Measurements from ENCODE around the gene TAL1.
"Not testable (repeated sequence)": the region's sequence is repeated elsewhere in the genome, so short reads cannot be mapped to it uniquely, and the experiment has no call there.

The TAL1 gene

DNA sequence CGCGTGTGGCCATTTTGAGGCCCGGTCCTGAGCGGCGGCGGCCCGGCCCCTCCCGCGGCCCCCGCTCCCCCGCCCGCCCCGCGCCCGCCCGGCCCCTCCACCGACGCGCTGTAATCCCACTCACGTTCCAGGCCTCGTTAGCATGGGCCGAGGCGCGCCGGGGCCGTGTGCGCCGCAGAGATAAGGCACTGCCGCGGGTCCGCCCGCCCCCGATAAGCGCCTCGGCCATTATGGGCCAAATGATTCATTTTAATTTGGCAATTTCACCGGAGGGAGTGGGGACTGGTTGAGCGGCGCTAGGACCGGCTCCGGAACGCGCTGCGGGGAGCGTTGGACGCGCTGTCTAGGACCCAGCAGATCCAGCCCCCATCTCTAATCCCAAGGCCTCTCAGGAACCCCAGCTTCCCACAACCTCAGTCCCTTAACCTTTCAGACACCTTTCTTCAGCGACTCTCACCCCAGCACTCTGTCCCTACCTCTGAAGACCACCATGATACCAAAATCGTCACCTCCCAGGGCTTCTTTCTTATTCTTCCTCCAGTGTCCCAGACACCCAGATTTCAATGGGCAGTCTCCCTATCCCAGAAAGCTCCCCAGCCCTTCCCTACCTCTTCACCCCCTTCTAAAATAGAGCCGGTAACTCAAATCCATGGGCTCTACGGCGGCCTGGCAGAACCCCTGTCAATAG, at the start of gene TAL1:
TAL1 (minus strand) TSS at position 39 of the 688 bp plus-strand sequence. CDS start 6,337 bp downstream, outside the sequence.
- DNase-seq: no peak

DNA sequence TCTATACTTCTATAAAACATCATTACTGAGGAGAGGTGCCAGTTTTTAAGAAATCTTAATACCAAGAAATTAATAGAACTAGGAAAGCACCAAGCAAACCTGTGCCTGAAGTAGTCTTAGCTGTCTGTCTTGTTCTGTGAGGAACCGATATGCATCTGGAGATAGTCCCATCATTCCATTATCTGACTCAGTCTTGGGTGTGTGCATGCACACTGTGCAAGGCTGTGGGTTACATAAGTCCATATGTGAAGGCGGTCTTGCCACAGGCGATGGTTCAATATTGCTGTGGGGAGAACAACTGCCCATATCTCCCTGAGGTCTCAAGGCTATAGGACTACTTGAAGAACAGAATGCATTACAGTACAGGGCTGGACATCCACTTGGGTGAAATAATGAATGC, 48.1 kb upstream of the TAL1 start:
- DNase-seq: no peak

DNA sequence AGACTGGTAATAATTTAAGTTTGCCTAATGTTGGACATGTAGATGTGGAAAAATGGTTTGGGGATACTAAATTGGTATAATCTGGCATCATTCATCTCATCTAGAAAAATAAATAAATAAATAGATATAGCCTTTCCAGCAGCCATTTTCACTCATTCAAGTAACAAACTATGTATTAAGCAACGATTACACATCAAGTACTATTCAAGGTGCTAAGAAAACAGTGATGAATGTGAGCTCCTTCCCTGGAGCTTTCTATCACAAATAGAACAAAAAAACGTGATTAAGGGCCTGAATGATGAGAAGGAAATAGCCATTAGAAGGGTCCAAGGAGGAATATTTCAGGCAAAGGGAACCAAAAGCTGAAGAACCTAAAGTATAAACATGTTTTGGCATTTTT, 44.8 kb upstream of the TAL1 start:
- no peak for DNase-seq

DNA sequence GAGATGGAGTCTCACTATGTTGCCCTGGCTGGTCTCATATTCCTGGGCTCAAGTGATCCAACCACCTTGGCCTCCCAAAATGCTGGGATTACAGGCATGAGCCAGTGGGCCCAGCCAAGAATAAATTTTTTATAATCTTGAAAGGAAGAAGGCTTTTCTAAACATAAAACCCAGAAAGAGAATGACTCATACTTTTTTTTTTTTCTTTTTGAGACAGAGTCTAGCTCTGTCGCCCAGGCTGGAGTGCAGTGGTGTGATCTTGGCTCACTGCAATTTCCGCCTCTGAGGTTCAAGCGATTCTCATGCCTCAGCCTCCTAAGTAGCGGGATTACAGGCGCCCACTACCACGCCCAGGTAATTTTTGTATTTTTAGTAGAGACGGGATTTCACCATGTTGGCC, 43.8 kb upstream of the TAL1 start:
- DNase-seq: not testable (repeated sequence)

DNA sequence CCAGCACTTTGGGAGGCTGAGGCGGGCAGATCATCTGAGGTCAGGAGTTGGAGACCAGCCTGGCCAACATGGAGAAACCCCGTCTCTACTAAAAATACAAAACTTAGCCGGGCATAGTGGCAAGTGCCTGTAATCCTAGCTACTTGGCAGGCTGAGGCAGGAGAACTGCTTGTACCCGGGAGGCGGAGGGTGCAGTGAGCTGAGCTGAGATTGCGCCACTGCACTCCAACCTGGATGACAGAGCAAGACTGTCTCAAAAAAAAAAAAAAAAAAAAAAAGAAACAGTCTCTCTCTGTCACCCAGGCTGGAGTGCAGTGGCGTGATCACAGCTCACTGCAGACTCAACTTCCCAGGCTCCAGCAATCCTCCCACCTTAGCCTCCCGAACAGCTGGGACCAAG, 33.5 kb upstream of the TAL1 start:
- DNase-seq: not testable (repeated sequence)

DNA sequence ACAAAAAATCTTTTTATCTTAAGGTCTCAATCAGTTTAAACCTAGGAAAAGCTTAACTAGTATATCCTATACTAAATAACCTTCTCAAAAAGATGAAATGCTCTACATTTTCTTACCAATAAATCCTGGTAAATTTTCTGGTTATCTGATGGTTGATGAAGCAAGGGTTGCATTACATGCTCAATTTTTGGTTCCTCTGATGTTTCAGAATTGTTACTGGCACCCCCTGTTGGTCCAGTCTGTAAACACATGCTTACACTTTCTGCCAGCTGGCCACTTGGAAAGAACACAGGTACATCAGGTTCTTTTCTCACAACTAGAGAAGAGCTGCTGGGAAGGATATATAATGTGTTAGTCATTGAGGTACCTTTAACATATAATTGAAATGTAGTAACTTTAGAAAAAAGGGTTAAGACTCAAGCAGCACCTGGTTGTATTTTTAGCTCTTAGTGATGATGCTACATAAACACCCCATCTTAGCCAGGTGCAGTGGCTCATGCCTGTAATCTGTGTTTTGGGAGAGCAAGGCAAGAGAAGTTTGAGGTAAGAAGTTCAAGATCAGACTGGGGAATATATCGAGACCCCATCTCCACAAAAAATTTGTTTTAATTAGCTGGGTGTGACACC, 30.9 kb upstream of the TAL1 start:
- no peak for DNase-seq

DNA sequence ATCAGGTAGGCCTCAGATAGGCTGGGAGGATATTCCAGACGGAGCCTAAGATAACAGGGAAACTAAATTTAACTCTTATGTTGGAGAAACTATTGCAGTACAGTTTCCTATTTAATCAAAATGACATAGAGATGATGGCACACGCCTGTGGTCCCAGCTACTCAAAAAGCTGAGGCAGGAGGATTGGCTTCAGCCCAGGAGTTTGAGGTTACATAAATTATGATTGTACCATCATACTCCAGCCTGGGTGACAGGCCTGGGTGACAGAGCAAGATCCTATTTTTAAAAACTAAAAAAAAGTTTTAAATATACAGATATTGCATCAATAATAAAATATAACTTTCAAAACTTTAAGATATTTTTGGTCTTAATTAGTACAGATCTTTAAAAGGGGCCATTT, 25.2 kb upstream of the TAL1 start:
- no peak for DNase-seq

DNA sequence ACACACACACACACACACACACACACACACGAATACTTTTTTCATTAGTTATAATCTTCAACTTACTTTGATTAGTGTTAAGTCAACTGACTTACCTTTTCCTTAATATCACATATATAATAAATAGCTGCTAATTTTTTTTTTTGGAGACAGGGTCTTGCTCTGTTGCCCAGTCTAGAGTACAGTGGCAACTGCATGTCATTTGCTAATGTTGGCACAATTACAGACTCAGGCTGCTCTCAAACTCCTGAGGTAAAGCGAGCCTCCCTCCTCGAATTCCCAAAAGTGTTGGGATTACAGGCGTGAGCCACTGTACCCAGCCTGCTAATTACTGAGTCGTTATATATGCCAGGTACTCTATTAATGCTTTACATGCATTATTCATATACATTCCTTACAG, 20.8 kb upstream of the TAL1 start:
- no peak for DNase-seq

DNA sequence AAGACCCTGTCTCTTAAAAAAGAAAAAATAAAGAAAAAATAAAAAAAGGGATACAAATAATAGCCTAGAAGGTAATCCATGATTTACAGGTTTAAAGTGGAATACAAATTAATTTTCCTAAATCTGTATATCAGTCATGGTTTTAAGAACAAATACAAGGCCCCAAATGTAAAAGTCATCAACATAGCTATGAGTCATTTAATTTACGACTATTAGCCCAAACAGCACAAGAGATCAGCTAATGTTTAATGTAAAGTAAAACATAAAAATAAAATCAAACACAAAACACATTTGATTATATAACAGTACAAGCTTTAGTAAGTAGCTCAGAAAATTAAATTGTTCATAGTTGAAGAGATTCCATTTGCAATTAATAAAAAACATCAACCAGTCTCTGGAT, 20.3 kb upstream of the TAL1 start:
- DNase-seq: no peak

DNA sequence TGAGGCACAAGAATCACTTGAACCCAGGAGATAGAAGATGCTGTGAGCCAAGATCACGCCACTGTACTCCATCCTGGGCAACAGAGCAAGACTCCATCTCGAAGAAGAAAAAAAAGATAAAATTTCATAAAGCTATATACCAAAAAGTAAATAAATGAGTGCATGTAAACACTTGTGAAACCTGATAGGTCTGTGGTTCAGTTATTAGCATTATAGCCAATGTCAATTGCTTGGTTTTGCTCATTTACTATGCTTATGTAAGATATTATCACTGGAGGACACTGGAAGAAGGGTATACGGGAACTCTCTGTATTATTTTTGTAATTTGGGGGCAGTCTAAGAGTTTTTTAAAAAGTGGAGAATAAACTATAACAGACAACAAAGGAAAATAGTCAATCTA, 17.7 kb upstream of the TAL1 start:
- DNase-seq: no peak

DNA sequence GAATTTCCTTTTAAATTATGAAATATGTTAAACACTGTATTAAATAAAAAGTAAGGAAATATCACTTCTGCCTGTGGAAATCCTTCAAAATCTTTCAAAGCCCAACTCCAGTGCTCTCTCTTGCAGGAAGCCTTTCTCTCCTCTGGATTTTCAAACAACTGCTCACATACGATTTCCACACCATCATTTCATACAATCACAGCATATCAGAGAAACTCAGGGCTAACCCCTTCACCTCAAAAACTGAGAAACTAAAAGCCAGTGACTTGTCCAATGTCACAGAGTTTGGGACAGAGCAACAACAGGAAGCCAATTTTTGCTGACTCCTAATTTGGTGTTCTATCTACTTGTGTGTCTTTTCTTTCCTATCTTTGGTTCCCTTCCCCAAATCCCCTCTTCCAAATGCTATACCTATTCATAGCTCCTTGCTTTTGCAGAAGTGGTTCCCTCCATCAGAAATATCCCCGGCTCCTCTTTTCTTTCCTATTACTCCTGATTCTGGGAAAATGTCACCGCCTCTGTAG, 12.4 kb upstream of the TAL1 start:
- DNase-seq: no peak

DNA sequence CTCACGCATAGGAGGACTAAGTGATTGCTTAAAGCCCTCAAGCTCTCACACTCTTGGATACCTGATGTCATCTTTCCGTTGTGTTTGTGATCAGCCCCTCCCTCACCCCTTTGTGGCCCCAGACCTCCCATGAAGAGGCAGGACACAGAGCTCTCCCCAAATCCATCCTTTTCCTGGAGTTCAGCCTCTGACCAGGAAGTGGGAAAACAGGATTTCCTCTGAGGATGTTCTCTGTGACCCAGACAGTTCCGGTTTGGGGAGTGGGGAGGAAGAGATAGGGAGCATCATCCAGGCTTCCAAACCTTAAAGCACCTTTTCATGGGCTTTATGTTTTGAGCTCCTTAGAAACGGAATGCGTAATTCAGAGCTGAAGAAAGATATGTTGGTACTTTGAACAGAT, 11.9 kb upstream of the TAL1 start:
- DNase-seq: no peak

DNA sequence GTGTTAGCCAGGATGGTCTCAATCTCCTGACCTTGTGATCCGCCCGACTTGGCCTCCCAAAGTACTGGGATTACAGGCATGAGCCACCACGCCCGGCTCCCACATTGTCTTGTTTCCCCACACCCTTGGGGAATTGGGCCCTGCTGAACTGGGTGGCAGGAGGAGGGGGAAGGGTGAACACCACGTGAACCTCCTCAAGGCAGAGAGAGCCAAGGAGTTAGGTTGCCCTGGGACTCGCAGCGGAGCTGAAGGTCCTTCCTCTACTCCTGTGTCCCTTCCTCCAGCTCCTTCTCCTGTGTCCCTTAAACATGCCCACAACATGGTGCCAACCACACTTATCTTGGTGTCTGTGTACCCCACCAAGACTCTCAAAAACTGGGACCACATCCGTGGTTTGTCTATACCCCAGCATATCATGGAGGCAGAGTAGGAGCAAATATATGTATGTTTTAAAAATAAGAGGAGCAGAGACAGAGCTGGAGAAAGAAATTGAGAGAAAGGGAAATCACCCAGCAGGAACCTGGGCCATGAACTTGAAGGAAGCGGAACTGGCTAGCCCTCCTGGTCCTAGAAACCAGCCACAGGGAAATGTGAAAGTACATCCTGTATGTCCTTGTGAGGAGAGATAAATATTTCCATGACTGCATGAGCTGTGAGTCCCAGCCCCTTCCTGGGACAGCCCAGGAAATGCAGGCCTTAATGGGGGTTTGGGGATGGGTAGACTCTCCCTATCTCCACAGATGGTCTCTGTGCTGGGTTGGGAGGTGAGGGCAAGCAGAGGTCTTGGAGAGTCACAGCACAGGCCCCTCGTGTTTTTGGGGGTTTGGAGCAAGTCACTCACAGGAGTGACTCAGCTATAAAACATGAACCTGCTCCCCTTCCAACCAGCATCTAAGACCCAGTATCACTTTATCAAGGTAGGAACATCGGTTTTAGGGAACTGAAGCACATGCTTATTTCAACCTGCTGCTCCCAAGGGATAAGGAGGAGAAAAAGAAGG, 9.4 kb upstream of the TAL1 start:
- DNase-seq: no peak

DNA sequence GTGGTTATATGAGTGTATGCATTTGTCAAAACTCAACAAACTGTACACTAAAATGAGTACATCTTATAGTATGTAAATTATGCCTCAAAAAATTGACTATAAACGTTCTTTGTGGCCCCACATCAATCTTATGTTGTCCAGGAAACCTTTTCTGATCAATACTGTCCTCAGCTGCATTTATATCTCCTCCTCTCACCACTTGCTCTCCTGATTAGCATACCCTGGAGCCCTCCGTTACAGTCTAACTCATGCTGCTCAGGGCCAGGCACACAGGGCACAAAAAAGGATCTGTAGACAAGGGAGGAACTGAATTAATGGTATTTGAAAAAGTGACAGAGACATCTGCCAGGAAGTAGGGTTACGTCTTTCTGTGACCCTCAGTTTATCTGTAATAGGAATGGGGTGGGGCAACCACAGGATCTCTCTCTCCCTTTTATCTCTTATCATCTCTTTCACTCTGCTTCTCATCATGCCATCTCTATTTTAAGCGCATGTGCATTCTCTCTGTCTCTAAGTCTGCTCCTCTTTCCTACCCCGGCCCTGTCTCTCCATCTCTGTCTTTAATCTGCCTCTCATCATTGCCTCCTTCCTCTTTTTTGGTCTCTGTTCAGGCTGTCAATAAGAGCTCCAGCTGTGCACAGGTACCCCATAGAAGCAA, 7.0 kb upstream of the TAL1 start:
- no peak for DNase-seq

DNA sequence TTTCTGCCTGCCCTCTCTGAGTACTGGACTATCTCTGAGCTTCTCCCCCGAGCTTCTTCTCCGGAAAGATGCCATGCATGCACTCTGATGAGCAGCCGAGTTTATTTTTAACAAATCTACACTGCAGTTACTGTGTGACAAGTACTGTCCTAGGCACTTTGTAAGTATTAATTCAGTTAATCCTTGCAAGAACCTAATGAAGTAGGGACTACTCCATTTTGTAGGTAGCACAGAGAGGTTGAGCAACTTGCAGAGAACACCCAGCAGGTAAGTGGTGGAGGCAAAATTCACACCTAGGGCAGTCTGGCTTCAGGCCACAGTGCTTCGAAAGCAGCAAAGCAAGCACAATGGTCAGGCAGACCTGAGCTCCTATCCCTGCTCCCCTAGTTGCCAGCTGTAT, 3.8 kb upstream of the TAL1 start:
- DNase-seq: no peak

DNA sequence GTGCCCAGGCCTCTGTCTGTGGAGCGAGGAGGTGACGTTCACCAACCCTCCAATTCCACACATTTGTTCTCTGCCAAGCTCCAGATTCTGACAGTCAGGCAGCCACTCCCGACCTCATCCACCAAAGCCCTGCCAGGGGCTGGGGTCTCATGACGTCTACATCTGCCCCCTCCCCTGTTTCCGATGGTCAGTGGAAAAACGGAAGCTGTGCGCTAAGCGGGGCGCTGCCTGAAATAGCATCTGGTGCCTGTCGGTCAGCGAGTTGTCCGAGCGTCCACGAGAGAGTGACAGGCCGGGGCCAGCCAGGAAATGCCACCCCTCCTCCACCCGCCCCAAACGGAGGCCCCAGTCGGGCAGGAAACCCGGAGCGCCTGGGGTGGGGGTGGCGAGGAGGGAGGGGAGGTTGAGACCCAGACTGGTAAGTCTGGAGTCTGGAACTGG, 3.2 kb upstream of the TAL1 start:
- no peak for DNase-seq

DNA sequence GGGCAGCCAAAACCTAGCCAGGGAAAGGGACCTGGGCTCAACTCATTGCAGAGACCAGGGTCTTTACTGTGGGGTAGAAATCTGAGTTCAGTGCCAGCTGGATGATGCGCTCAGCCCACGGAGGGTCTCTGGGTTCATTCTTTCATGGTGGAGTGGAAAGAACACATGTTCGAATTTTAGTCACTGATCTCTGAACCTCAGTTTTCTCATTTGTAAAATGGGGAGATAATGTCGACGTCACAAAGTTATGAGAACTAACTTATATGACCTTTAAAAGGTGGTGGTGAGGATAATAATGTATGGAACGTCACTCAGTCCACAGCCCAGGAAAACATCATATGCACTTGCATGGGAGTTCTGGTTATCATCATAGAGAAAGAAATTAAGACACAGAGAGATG, 1.2 kb upstream of the TAL1 start:
- no peak for DNase-seq

DNA sequence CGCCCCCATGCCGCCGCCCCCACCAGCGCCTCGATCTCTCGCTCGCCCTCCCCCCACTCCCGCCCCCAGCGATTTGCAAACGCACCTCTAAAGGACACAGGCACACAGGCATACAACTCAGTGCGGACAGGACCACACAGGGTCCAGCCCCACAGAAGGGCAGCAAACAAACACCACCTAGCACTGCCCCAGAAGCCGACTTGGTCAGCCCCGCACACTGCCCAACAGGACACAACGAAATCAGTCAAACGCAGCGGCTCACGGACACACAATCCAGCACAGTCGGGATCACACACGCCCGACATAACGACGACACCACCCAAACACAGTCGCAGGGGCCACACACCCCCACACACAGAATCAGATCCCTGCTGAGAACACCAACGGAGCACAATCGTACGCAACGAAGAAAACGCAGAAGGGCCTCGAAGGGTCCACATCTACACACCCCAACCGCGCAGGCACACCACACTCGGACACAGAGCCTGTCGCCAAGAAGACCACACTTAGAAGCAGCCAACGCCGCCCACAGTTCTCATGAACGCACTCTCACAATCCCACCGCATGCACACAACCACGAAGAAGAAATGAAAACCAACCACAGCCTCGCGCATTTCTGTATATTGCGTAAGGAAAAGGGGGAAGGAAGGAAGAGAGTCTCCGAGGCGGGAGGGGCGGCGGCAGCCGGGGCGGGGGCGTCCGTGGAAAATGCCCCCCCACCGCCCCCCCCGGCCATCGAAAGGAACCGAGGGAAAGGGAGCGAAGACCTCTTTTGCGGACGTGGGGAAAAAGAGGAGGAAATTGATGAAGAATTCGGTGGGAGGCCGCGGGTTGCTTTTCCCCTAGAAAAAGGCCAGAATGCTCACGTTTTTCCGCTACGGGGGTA, 481 bp downstream of the TAL1 start:
- no peak for DNase-seq

DNA sequence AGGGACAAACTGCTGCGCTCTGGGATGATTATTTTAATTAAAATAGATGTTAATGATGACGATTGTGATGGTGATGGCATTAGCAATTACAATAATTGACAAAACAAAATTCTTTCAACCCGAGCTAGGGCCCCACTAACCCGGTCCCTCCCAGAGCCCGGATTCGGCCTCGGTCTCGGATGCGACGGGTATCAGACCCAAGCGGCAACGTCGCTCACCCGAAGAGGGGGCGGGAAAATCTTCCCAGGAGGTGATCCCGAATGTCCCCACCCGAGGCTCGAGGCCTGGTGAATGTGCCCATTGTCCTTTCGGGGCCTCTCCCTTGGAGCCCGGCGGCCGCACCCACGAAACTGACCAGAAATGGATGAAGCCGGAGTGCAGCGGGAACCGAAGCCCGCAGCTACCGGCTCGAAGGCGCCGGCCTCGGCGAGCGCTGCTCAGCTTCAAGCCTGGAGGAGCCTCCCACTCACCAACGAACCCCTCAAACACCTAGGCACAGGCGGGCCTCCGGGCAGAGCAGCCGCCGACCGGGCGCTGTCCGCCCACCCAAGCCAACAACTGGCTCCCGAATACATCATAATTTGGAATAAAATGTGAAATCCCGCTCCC, 1.2 kb downstream of the TAL1 start:
- DNase-seq: no peak

DNA sequence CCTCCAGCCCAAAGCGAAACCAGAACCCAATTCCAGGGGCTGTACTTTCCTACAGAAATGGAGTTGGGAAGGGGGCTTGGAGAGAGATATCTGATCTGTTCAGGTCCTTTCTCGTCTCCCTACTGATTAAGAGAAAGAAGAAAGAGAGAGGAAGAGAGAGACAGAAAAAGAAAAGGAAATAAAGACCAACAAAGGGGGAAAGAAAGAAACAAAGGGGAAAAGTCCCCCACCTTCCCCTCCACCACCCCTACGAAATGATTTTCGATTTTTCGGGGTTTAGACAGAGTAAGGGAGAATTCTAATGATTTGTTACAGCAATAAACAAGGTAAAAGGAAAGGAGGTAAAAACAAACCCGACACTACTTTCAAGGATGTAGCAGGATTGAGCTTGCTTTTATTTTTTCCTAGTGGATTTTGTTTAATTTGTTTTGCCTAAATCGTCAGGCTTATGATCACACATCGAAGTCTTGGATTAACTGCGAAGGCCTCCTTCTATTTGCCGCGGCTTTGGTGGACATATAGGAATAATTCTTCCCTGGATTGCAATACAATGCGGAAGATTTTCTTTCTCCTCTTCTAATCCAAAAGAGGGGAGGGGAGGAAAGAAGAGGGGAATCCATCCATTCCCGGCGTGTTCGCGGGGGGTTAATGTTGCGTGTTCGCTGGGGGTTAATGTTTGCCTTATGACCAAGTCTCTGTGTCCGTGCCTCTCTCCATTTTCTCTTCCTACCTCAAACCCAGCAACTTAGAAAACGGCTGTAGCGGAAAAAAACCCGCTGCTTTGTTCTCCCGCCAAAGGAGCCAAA, 1.9 kb downstream of the TAL1 start:
- DNase-seq: no peak

Measured in NCI-H1930 (cell line).